HCT116 (cell line): ENCODE data around the gene THSD4.

Experiments used
- FOSL1 ChIP-seq: IDR thresholded peaks from 2 replicates; pipeline ENCODE4 v1.6.1; 2012; ENCODE audit warnings: low read depth
- JUND ChIP-seq: IDR thresholded peaks from 2 replicates; pipeline ENCODE4 v1.6.1; 2012
- POLR2AphosphoS5 ChIP-seq: IDR thresholded peaks from 2 replicates; pipeline ENCODE4 v1.6.1; 2011; ENCODE audit warnings: mild to moderate bottlenecking, low read depth, low read length, moderate library complexity
- TF ChIP-seq, protein P1 (sequence below), 3 experiments: fragments of 200-600 bp in 1 of 3; sonication (generic) in 1 of 3; IDR thresholded peaks in 2 of 3; conservative IDR thresholded peaks in 1 of 3; 2 replicates each; pipeline ENCODE4 v1.5.1; 2012 to 2017; ENCODE audit warnings: low read depth in 2 of 3, low read length in 2 of 3, antibody characterized with exemption in 1 of 3, borderline replicate concordance in 1 of 3, control low read depth in 1 of 3, mild to moderate bottlenecking in 1 of 3, mixed read lengths in 1 of 3, mixed run types in 1 of 3, moderate library complexity in 1 of 3; ENCODE audit not compliant: insufficient read depth in 1 of 3

DNA sequence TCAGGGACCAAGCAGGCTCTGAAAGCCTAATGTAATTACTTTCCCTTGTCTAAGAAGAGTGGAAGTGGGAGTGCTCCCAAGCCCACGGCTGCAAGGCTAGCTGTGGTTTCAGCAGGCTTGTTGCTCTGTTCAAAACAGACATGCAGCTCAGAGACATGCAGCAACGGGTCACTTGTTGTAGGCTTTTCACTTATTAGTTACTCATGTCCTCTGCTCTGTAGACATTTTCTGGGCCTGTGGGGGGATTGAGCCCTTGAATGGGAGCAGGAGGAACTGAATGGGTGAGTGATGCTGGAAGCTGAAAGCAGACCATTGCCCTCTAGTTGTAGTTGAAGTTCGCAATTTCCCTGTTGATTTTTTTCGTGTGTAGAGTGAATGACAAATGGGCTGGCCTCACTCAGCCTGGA is 433.1 kb downstream of the THSD4 start:
- TF ChIP-seq, protein P1, sequence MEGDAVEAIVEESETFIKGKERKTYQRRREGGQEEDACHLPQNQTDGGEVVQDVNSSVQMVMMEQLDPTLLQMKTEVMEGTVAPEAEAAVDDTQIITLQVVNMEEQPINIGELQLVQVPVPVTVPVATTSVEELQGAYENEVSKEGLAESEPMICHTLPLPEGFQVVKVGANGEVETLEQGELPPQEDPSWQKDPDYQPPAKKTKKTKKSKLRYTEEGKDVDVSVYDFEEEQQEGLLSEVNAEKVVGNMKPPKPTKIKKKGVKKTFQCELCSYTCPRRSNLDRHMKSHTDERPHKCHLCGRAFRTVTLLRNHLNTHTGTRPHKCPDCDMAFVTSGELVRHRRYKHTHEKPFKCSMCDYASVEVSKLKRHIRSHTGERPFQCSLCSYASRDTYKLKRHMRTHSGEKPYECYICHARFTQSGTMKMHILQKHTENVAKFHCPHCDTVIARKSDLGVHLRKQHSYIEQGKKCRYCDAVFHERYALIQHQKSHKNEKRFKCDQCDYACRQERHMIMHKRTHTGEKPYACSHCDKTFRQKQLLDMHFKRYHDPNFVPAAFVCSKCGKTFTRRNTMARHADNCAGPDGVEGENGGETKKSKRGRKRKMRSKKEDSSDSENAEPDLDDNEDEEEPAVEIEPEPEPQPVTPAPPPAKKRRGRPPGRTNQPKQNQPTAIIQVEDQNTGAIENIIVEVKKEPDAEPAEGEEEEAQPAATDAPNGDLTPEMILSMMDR (IDR thresholded peaks at IDR 0.05 in 2 of 3, conservative IDR thresholded peaks at IDR 0.05 in 1 of 3; ENCODE audit: borderline replicate concordance in 1 of 3, insufficient read depth in 1 of 3, low read depth in 2 of 3, low read length in 2 of 3) = no peak
- TF ChIP-seq FOSL1 = no peak
- no peak for TF ChIP-seq JUND
- TF ChIP-seq POLR2AphosphoS5 = no peak
